NCI-H2227 (cell line): ENCODE data around the gene DLGAP4.
"Not testable (repeated sequence)": the region's sequence is repeated elsewhere in the genome, so short reads cannot be mapped to it uniquely, and the experiment has no call there.

Experiments used
- DNase-seq: peaks from one replicate; lab custom pipeline; 2025; ENCODE audit not compliant: unreplicated experiment; lab: John Stamatoyannopoulos, UW

DLGAP4 gene

DNA sequence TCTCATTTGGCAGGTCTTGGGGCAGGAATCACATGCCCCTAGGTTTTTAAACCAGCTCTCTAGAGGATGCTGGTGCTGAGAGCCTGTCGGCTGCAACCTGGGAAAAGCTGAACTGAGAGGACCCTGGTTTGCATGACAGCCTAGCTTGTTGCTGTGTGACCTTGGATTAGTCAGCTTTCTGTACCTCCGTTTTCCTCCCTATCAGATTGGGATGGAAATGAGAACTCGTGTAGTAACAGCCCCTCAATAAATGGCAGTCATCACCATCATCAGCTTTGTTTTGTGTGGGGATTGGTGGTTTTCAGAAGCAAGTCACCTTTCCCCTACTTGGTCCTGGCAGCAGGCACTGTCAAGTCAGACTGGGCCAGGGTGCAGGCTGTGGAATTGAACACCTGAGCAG, 159.9 kb downstream of the DLGAP4 start:
- no peak for DNase-seq

- DNase-seq = peak; percentile 95
Observed at GRCh38 chr20:36467076-36467999, 161.2 kb downstream of the DLGAP4 start.

DNA sequence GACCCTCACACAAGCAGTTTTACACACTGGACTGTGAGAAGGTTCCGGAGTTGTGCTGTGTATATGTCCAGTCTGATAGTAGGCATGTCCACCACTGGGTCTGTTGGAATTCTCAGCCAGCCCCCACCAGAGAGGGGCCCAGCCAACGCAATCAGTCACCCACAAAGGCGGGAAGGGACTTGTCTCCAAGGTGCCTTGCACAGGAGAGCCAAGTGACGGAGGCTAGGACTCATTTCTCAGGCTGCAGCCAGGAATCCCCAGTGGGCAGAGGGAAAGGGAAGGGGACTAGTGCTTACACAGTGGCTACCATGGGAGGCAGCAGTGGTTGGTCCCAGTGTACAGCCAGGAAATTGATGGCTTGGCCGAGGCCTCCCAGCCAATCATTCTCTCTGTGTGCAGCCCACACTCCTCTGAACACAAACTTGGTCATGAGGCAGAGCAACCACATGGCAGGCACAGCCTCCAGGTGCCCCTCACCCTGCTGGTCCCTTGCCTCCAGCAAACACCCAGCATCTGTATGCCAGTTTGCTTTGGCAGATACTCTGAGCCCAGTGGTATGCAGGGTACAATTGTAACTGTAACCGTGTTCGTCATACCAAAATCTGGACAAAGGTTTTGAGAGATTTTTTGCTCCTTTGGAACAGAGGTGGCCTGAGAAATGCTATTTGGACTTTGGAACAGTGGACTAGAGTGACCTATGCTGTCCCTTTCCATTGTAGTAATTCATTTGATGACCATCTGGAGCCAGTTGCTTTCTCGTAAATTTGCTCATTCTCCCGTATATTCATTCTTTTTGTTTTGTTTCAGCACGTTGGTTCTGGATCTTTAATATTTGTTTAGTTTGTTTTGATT, 162.2 kb downstream of the DLGAP4 start:
- peak; percentile 68 for DNase-seq

DNA sequence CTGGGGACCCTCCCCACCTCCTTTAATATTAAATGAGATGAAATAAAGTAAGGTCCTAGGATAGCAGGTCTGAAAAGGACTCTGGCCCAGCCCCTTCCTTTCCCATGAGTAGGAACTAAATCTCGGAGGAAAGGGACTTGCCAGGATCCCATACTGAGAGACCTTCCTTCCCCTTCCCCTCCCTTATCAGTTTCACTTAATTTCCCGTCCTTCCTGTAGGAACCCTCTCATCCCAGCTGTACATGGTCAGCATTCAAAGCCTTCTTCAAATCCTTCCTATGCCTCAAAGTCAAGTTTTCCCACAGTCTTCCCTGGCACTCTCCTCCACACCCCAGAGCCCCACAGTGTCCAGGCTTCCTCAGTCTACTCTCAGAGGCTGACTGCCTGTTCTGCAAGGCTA, 163.8 kb downstream of the DLGAP4 start:
- DNase-seq = no peak

DNA sequence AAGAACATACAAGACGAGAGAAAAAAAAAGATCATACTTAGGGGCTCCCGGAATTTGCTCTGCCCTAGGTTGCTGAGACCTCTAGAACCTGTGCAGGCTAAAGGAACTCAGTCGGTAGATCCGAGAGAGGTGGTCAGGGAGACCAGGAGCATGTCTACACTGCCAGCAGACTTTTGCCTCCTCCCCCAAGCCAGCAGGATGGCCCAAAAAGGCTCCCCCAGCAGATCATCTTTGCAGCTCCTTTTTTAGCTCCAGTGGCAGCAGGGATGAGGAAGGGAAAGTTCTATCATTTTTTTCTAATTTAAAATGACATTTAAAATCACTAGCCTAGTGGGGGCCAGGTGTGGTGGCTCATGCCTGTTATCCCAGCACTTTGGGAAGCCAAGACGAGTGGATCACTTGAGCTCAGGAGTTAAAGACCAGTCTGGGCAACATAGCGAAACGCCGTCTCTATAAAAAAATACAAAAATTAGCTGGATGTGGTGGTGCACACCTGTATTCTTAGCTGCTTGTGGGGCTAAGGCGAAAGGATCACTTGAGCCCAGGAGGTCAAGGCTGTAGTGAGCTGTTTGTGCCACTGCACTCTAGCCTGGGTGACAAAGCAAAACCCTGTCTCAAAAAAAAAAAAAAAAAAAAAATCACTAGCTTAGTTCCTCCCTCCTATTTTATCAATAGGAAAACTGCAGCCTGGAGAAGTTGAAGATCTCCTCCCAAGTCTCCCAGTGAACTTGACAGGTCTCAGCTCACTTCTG, 165.9 kb downstream of the DLGAP4 start:
- no peak for DNase-seq

- no peak for DNase-seq
Observed at GRCh38 chr20:36472637-36473090, 166.5 kb downstream of the DLGAP4 start.

DNA sequence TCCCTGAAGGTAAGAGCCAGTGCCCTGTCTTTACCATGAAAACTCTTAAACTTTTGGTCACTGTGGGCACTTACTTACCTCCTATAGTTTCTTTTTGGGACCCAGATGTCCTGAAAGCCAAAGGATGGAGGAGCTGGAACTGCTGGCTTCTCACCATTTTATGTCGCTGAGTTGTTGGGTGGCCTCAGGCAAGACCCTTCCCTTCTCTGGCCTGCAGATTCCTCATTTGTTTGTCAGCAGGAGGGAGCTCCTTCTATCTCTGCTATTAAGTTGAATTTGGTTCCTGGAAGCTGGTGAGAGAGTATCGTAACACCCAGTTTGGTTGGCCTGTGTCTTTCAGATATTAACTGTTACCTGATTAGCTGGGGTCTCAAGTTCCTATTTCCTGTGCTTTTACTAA, 167.0 kb downstream of the DLGAP4 start:
- no peak for DNase-seq

DNA sequence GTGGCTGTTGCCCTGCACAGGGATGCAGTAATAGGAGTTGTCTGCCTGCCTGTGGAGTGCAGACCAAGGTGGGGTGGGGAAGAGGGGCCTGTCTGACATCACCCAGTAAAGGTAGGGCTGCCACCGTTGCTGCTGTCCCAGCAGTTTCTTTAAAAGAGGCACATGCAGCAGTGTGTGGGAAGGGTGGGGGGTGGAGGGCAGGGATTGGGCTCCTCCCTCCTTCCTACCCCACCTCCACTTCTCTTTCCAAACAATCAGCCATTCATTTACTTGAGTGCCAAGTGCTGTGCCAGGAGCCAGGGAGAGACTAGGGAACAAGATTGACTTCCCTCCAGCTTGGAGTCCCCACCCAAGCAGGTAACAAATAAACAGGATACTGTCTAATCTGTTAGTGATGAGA, 168.4 kb downstream of the DLGAP4 start:
- DNase-seq = no peak

GRCh38 chr20:36475054-36475453, 168.9 kb downstream of the DLGAP4 start:
- DNase-seq = not testable (repeated sequence)

DNA sequence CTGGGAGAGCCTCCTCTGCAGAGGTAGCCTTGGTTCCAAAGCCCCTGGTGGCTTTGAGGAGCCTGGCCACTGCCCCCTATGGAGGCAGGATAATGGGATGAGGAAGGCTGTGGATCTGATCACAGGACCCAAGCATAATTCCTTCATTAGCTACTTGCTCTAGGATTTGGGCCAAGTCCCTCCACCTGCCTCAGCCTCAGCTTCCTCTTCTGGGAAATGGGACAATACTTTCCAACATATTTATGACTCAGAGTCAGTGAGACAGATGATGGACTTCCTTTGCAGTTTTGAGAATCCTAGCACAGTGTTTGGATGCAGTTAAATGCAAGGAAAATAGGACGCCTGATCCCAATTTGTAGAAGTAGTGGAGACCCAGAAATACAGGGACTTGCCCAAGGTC, 171.3 kb downstream of the DLGAP4 start:
- no peak for DNase-seq

GRCh38 chr20:36478137-36478905, 172.2 kb downstream of the DLGAP4 start:
- no peak for DNase-seq

DNA sequence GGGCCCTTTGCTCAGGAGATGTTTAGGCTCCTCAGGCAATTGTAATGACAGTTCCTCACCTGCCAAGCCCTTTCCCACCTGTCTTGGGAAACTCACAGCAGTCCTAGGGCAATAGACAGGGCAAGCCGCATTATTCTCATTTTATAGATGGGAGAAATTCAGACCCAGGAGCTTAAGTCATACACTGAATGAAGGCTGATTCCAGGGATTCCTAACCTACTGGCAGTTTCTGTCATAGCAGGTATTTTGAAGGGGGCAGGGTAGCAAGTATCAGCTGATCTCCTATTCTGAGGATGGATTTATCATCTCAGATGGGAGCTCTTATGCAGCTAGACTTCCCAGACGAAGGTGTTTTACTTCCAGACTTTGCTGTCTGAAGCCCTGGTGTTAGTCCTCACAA, 173.8 kb downstream of the DLGAP4 start:
- no peak for DNase-seq

DNA sequence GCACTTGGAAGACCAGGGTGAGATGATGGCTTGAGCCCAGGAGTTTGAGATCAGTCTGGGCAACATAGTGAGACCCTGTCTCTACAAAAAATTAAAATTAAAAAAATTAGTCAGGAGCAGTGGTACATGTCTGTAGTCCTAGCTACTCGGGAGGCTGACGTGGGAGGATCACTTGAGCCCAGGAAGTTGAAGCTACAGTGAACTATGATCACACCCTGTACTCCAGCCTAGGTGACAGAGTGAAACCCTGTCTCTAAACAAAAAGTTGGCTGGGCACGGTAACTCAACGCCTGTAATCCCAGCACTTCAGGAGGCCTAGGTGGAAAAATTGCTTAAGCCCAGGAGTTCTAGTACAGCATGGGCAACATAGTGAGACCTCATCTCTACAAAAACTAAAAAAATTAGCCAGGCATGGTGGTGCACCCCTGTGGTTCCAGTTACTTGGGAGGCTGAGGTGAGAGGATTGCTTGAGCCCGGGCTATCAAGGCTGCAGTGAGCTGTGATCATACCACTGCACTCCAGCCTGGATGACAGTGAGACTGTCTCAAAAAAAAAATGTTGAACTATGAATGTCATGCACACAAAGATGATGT, 174.4 kb downstream of the DLGAP4 start:
- DNase-seq = no peak

GRCh38 chr20:36481380-36482043, 175.4 kb downstream of the DLGAP4 start:
- DNase-seq = no peak

GRCh38 chr20:36482044-36482473, 175.9 kb downstream of the DLGAP4 start:
- no peak for DNase-seq

- DNase-seq = no peak
Observed at GRCh38 chr20:36483209-36483918, 177.2 kb downstream of the DLGAP4 start.

DNA sequence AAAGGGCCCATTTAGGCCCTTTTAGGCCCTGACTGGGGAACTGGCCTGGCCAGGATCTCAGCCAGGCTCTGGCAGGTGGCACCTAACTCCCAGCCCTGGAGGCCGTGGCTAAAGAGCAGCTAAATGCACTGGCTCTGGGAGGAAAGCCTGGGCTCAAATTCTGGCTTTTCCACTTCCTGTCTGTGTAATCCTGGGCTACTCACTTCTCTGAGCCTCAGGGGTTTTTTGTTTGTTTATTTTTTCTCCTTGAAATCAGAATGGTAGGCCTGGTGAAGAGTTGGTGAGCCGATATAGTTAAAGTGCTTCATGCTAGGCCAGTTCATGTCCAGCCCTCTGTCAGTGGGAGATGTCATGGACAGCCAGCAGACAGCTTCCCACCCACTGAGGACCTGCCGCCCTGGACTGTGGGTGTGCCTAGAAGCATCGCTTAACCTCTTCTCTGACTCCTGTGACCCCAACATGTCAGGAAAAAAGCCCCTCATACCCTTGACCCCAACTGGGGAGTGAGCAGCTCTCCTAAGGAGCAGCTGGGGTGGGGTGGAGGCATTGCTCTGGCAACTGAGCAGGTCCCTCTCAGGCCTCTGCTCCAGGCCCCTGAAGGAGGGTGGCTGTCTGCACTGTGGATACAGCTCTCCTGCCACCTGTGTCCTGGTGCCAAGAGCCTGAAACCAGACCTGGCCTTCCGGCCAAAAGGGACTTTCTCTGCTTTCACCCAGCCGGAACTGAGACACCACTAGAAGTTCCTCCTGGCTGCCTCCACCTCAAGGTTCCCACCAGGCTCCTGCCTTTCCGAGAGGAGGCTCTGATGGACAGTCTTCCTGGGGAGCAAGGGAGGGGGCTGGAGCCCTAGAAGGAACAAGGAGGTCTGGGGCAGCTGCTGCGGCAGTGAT, 178.0 kb downstream of the DLGAP4 start:
- DNase-seq = no peak

DNA sequence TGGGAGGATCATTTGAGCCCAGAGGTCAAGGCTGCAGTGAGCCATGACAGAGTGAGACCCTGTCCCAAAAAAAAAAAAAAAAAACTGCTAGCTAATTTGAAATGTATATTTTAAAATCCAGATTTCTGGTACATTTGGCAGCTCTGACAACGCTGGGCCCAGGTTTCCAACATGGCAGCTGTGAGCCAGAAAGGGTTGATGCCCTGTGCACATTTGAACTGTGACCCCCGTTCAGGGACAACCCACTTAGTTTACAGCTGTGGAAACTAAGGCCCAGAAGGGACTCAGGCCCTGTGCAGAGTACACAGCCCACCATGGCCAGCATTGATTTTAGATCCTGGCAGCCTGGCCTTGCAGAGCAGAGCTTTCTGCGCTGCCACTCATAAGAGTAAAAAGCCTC, 179.1 kb downstream of the DLGAP4 start:
- DNase-seq = no peak
